Erythroblast (primary cell): ENCODE data around the gene RNF26.

Experiments used
- GATA1 ChIP-seq: IDR thresholded peaks from 2 replicates; pipeline ENCODE4 v1.6.1; 2011; ENCODE audit warnings: low read depth, mild to moderate bottlenecking, control low read depth, low read length, moderate library complexity
- POLR2A ChIP-seq: IDR thresholded peaks from 2 replicates; pipeline ENCODE4 v1.6.1; 2011; ENCODE audit warnings: mild to moderate bottlenecking, low read length

DNA sequence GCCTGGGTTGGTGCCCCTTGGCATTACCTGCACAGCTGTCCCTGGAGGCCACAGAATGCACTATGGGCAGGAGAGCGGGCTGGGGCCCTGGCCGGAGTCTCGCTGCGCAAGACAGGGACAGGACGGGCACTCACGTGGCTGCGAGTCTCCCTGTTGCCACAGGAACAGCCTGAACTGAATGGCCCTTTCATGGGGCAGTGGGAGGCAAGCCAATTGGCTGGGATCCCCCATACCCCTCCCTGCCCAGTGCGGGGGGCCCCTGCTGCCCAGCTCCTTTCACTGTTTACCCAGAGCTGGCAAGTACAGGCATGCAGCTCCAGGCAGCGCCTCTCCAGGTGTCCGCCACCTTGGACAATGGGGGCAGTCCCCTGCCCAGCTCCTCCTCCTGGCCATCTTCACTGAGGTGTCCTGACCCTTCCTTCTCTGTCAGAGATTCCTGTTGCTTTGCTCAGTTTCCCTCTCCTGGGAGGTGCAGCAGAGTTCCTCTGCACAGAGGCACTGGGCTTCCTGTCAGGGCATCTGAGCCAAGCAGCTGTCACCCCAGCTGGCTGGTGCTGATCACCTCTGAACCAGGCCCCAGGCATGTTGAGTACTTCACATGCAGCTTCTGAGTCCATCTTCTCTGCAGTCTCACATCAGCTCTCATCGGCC is 42.0 kb downstream of the RNF26 start:
- no peak for TF ChIP-seq POLR2A
- TF ChIP-seq GATA1: no peak
